Endothelial cell of umbilical vein (primary cell): ENCODE data around the gene PFDN5.

Source experiments
- EZH2 ChIP-seq: IDR thresholded peaks from 2 replicates; pipeline ENCODE4 v1.6.1; 2012; ENCODE audit warnings: borderline replicate concordance, low read depth, mild to moderate bottlenecking, moderate library complexity, low read length, inconsistent platforms; ENCODE audit not compliant: severe bottlenecking
- GATA2 ChIP-seq: IDR thresholded peaks from 2 replicates; pipeline ENCODE4 v1.7.0; 2011; ENCODE audit warnings: low read depth, mild to moderate bottlenecking, moderate library complexity, mixed read lengths, low read length; ENCODE audit not compliant: insufficient read length, insufficient read depth
- MAX ChIP-seq: IDR thresholded peaks from 2 replicates; pipeline ENCODE4 v1.6.1; 2011; ENCODE audit not compliant: insufficient read depth, insufficient read length
- MYC ChIP-seq: IDR thresholded peaks from one replicate; pipeline ENCODE4 v1.6.1; 2011; ENCODE audit warnings: mild to moderate bottlenecking, low read depth, low read length
- POLR2A ChIP-seq: IDR thresholded peaks from 2 replicates; pipeline ENCODE4 v1.6.1; 2012; ENCODE audit warnings: low read depth, mild to moderate bottlenecking, control low read depth, low read length
- POLR2AphosphoS5 ChIP-seq: IDR thresholded peaks from 2 replicates; pipeline ENCODE4 v1.6.1; 2012; ENCODE audit warnings: low read depth, mild to moderate bottlenecking, control low read depth, low read length, moderate library complexity; ENCODE audit not compliant: insufficient read depth
- TF ChIP-seq, protein P1 (sequence below), 2 donors: IDR thresholded peaks; 1 replicate in 1 of 2; 2 replicates in 1 of 2; pipeline ENCODE4 v1.5.1; 2011; ENCODE audit warnings: low read length in 2 of 2, mild to moderate bottlenecking in 2 of 2, moderate library complexity in 2 of 2, control low read depth in 1 of 2, inconsistent platforms in 1 of 2, low read depth in 1 of 2; ENCODE audit not compliant: insufficient read depth in 1 of 2; ENCODE audit errors: extremely low read depth in 1 of 2

- no peak for TF ChIP-seq MAX
- TF ChIP-seq, protein P1, sequence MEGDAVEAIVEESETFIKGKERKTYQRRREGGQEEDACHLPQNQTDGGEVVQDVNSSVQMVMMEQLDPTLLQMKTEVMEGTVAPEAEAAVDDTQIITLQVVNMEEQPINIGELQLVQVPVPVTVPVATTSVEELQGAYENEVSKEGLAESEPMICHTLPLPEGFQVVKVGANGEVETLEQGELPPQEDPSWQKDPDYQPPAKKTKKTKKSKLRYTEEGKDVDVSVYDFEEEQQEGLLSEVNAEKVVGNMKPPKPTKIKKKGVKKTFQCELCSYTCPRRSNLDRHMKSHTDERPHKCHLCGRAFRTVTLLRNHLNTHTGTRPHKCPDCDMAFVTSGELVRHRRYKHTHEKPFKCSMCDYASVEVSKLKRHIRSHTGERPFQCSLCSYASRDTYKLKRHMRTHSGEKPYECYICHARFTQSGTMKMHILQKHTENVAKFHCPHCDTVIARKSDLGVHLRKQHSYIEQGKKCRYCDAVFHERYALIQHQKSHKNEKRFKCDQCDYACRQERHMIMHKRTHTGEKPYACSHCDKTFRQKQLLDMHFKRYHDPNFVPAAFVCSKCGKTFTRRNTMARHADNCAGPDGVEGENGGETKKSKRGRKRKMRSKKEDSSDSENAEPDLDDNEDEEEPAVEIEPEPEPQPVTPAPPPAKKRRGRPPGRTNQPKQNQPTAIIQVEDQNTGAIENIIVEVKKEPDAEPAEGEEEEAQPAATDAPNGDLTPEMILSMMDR (IDR thresholded peaks at IDR 0.05; ENCODE audit: extremely low read depth in 1 of 2, insufficient read depth in 1 of 2, low read depth in 1 of 2, low read length in 2 of 2): no peak
- no peak for TF ChIP-seq POLR2AphosphoS5
- TF ChIP-seq MYC: no peak
- TF ChIP-seq EZH2: no peak
- no peak for TF ChIP-seq POLR2A
- no peak for TF ChIP-seq GATA2
These were observed 4.7 kb upstream of the PFDN5 start for GRCh38 chr12:53290661-53291060.
